Islet of Langerhans (tissue), 1 donor: ENCODE measurements around the gene GPR22.

Experiments
- FAIRE-seq: peaks from one replicate; lab custom pipeline; 2011; peaks lifted over from hg19 to GRCh38; lab: Jason Lieb, UNC

The GPR22 gene

DNA sequence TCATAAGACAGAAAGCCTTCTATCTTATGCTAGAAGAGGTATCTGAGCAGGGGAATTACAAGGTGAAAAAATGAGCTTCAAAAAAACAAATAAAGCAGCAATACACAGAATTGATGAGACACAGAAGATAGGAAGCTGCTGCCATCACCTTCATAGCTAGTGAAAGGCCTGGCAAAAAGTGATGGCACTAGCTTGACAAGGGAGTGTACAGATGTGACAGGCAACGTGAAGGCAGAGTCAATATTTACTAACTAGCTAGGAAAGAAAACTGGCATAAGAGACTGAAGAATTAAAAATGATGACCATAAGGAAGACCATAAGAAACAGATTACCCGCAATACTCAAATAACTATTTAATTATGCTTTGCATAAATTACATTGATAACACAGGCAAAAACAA is 9.4 kb downstream of the GPR22 start:
- FAIRE-seq, result peak; percentile 86

DNA sequence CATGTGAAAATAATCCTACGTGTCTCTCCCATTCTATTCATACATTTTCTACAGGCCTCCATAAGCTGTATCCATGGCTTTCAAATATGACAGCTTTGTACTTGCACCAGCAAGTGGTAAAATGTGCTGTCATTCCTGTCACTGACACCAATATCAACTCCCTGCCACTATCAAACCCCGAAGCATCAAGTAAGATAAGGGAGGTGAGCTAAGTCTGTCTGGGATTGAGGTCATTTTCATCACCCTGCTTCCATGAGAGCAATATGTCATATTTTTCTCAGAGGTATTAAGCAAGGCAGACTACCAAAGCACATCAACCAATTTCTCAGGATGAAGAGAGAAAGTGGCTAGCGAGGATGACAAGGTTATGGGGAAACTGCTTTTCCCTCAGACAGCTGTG is 11.1 kb downstream of the GPR22 start:
- FAIRE-seq, result no peak

DNA sequence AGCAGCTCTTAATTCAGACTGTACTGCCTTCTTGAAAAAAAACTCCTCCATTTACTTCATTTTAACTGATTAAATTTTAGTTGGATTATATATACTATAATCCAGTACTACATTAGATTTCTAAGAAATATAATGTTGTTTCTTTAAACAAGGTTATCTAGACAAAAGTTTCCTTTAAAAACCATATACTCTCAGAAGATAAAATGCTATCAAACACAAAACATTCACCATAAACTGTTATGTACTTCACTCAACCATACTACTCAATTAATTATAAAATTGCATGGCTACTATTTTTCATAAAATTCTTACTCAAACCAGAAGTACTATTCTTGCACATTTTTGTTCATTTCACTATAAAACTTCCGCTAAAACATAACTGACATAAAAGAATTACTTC is 12.7 kb downstream of the GPR22 start:
- FAIRE-seq, result peak; percentile 64

DNA sequence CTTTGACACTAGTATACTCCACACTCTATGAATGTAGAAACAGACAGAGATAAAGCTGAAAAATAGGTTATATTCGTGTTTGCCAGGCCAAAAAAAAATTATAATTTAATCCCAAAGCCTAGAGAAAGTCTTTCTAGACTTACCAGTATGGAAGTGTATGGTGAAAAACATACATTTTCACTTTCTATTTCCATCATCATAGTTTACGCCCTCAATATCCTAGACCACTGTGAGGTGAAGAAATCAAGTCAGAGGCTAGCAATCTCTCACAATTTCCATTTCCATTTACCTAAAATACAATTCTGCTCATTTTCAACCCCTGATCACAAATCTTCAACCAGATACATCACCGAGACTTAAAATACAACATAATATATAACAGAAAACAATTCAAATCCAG is 16.2 kb downstream of the GPR22 start:
- peak; percentile 72 for FAIRE-seq

DNA sequence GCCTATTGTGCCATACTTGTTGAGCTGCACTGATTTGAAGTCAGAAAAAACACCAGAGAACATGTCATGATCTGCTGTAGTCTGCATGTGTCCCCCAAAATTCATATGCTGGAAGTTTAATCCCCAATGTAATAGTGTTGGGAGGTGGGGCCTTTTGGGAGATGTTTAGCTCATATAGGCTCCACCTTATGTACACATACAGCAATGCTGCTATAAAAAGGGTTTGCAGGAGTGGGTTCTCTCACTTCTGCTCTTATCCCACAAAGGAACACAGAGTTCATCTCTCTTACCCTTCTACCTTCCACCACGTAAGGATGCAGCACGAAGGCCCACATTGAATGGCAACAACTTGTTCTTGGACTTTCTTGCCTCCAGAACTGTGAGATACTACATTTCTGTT is 23.0 kb downstream of the GPR22 start:
- no peak for FAIRE-seq

DNA sequence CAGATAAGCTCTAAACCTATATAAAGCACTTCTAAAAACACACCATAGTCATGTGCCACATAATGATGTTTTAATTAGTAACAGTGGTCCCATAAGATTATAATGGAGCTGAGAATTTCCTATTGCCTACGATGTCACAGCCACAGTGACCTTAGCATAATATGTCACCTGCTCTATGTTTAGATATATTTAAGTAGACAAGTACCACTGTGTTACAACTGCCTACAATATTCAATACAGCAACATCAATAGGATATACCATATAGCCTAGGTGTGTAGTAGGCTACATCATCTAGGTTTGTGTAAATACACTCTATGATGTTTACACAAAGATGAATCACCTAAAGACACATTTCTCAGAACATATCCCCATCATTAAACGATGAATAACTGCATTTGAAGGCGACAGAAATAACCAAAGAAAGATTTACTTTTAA is 24.5 kb downstream of the GPR22 start:
- FAIRE-seq, result no peak

DNA sequence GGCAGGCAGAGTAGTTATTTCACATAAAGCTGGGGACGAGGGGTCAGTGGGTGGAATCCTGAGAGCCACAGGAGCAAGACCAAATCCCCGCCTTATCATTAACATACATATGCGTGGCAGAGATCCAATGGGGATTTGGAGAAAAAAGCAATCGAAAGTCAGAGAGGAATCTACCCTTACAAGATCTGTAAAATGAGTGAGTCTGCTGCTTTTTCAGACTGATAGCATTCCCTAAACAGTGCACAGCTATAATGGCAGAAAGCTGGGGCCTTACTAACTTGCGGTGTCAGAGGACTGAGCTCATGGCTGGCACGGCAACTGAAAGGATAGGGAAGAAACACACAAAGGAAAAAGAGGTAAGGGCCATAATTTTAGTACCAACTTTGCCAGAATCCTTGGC is 25.0 kb downstream of the GPR22 start:
- FAIRE-seq, result no peak

DNA sequence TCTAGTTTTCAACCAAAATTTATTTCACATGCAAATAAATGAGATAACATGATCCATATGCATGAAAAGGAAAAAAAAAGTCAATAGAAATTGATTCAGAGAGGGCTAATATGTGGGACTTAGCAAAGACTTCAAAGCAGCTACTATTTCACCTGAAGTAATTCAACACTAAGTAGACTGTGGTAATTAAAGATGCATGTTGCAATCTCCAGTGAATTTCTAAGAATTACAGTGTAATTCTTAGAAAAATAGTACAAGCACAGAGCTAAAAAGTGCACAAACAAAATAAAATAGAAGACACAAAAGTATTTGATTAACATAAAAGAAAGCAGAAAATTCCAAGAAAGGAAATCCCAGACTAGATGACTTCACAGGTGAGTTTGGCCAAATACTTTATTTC is 25.7 kb downstream of the GPR22 start:
- FAIRE-seq, result no peak

DNA sequence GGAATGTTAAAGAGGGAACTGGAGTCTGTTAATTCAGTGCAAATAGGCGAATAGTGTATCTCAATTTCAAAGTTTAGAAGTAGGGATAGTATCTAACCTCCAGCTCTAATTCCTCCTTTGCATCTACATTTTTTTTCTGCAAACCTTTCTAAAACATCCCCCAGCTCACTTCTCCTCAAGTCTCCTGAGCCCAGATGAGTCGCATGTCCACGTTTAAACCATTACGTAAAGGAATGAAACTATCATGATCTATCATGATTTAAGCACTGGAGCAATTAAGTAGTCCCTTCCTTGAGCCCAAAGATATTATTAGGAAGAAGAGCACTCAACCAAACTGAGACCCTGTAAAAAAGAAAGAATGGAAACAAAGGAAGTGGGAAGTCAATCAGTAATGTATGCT is 29.9 kb downstream of the GPR22 start:
- FAIRE-seq, result no peak

DNA sequence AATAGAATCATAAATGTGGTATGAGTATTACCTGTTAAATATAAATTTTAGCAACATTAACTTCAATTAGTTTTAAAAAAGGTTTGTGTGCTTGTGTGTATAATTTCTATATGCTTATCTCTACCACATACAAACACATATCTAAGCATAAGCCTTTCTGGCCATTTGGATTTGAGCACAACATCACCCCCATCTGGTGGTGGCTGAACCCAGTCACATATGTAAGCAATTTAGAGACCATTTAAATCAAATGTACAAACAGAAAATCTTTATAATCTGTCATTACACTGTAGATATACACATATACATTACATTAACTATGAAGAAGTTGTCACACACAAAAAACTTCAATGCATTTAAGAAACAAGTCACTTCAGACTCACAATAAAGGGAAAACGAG is 31.7 kb downstream of the GPR22 start:
- FAIRE-seq, result peak; percentile 45

DNA sequence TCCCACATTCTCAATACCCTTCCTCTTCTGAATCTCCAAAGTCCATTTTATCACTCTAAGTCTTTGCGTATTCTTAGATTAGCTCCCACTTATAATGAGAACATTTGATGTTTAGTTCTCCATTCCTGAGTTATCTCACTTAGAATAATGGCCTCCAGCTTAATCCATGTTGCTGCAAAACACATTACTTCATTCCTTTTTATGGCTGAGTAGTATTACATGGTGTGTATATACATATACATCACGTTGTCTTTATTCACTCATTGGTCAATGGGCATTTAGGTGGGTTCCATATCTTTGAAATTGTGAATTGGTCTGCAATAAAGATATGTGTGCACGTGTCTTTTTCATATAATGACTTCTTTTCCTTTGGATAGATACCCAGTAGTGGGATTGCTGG is 32.3 kb downstream of the GPR22 start:
- FAIRE-seq, result no peak

DNA sequence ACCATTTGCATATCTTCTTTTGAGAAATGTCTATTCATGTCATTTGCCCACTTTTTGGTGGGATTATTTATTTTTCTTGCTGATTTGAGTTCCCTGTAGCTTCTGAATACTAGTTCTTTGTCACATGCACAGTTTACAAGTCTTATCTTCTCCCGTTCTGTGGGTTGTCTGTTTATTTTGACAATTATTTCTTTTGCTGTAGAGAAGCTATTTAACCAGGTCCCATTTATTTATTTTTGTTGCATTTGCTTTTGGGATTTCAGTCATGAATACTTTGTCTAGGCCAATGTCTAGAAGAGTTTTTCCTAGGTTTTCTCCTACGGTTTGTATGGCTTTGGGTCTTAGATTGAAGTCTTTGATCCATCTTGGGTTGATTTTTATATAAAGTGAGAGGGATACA is 32.9 kb downstream of the GPR22 start:
- no peak for FAIRE-seq

DNA sequence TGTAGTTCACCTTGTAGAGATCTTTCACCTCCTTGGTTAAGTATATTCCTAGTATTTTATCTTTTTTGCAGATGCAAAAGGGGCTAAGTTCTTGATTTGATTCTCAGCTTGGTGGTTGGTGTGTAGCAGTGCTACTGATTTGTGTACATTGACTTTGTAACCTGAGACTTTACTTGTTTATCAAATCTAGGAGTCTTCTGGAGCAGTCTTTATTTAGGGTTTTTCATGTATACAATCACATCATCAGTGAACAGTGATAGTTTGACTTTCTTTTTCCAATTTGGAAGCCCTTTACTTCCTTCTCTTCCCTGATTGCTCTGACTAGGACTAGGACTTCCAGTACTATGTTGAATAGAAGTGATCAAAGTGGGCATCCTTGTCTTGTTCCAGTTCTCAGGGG is 33.8 kb downstream of the GPR22 start:
- no peak for FAIRE-seq

DNA sequence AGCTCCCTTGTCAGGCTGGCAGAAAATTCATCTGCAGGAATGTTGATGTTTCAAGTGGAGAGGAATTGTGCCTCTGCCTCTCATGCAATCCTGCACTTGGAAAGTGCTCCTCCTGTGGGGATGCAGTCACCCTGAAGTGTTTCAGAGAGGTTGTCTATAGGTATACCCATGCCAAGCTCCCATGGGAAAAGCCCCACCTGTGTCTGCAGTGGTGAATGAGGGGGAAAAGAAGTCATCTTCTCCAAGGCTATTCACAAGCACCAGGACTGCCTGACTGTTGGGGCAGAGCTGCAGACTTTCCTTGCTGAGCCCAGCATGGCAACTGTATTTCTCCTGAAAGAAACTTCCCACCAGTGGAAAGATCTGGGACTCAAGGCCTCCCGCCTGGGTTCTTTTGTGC is 35.5 kb downstream of the GPR22 start:
- no peak for FAIRE-seq

DNA sequence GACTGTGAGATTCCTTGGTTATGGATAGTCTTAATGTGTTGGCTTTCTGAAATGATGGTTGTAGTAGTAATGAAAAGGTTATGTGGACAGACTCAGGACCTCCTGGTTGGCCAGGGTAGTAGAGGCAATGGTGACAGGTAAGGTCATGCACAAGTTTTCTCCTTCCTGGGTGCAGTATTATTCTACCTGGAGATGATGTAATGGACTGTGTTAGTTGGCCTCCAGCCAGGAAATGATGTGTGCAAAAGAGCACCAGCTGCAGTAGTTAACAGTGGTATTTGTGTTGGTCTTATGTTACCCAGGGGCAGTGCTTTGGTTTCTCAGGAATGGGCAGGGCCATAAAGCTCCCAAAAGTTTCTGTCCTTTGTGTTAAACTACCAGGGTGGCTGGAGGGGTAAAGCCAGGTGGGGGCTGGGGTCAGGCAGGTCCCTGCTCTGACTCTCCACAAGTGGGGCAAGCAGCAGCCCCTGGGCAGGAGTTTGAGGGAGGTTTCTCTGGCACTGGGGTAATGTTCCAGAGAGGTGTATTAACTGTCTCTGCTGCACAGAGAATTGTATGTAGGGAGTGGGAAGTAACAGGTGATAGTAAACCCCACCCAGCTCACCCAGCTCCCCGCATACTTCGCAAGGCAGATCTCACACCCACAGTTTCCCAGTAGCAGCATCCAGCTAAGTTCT is 36.3 kb downstream of the GPR22 start:
- FAIRE-seq, result no peak

DNA sequence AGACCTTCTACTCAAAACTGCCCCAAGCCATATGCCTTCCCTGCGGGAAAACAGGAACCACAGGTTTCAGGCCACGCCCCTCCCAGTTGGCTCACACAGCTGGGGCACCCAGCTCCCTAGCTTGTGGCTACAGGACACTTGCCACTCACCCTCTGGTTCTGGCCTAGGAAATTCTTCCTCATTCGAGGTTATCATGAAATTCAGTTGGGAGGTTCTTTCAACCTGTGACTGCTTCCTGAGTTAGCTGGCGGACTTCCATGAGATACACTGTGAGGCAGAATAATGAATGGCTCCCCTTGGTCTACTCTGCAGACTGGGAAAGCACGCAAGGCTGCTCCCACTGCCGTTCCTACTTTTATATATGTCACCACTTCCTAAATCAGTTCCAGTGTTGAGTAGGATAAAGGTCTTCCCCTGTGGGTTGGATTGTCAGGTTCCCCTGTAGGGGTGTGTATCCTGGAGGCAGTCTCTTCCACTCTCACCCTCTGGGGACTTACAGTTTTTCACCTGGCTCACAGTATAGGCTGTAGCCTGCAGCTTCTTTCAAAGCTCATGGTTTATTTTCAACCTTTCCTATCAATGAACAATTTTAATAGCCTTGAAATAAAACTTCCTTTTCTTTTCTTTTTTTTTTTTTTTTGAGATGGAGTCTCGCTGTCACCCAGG is 37.0 kb downstream of the GPR22 start:
- FAIRE-seq, result no peak
